Endometrium (tissue), 2 donors: ENCODE results near the gene ZNF469.

Experiments
- FAIRE-seq: peaks from 2 replicates; lab custom pipeline; 2012; peaks lifted over from hg19 to GRCh38; lab: Jason Lieb, UNC
- donor health status: control.
- donor health status: control.

Gene ZNF469

GRCh38 chr16:88429387-88430184 lies 46.8 kb downstream of the ZNF469 start:
- no peak for FAIRE-seq

GRCh38 chr16:88430185-88430523 lies 47.4 kb downstream of the ZNF469 start:
- FAIRE-seq = no peak

- FAIRE-seq = no peak
Observed at GRCh38 chr16:88430524-88431446, 48.0 kb downstream of the ZNF469 start.

- no peak for FAIRE-seq
Observed at GRCh38 chr16:88431651-88432050, 48.9 kb downstream of the ZNF469 start.

- no peak for FAIRE-seq
Observed at GRCh38 chr16:88432174-88432573, 49.4 kb downstream of the ZNF469 start.
